OCI-LY7 (cell line): ENCODE measurements around the gene ACOT11. TPM values are rescaled to one million over a fixed set of nuclear protein-coding genes. Genes with fewer than 3 reads are reported as not detected.

ENCODE experiments used
- BruUV-seq: library from RNA; stranded (reverse); fragments of 400-500 nt; replicated peaks from 2 replicates; lab custom pipeline; 2021; lab: Mats Ljungman, UMichigan
- CTCF ChIA-PET: fragments of 300-600 bp; sonication (Branson Sonifier 250); formaldehyde crosslinking; loops from one replicate; lab custom pipeline; 2022; ENCODE audit warnings: antibody characterized with exemption; ENCODE audit not compliant: unreplicated experiment; lab: Charles Lee
- POLR2A ChIA-PET: fragments of 300-600 bp; sonication (Branson Sonifier 250); formaldehyde crosslinking; loops from one replicate; lab custom pipeline; 2022; ENCODE audit warnings: antibody characterized with exemption; lab: Charles Lee
- DNase-seq: peaks from one replicate; pipeline ENCODE4 v3.0.0-alpha.2; 2015; ENCODE audit warnings: low spot score
- H2AFZ ChIP-seq: fragments of 200-600 bp; sonication (generic), shearing (Covaris generic); 2 replicates; pipeline ENCODE4 v1.6.1; 2014; ENCODE audit warnings: mild to moderate bottlenecking, antibody characterized with exemption, low read length, moderate library complexity
- H3K27ac ChIP-seq: fragments of 200-600 bp; sonication (generic); 2 replicates; pipeline ENCODE4 v1.5.1; 2014; ENCODE audit warnings: mixed run types, low read depth, mild to moderate bottlenecking, moderate library complexity, low read length, inconsistent platforms; ENCODE audit not compliant: poor library complexity, severe bottlenecking
- H3K36me3 ChIP-seq: fragments of 200-600 bp; sonication (generic); 2 replicates; pipeline ENCODE4 v1.6.1; 2014; ENCODE audit warnings: mild to moderate bottlenecking, antibody characterized with exemption, low read length, moderate library complexity, mixed read lengths; ENCODE audit not compliant: insufficient read depth
- H3K4me1 ChIP-seq: fragments of 200-600 bp; sonication (generic); 2 replicates; pipeline ENCODE4 v1.5.1; 2014; ENCODE audit warnings: mild to moderate bottlenecking, low read length; ENCODE audit not compliant: insufficient read depth, poor library complexity, severe bottlenecking
- H3K4me2 ChIP-seq: fragments of 200-600 bp; sonication (generic); 2 replicates; pipeline ENCODE4 v1.6.1; 2014; ENCODE audit warnings: mild to moderate bottlenecking, low read length
- H3K4me3 ChIP-seq: fragments of 200-600 bp; sonication (generic); 2 replicates; pipeline ENCODE4 v1.5.1; 2014; ENCODE audit warnings: mild to moderate bottlenecking, low read depth, low read length; ENCODE audit not compliant: poor library complexity, severe bottlenecking
- H3K79me2 ChIP-seq: fragments of 200-600 bp; sonication (generic); 2 replicates; pipeline ENCODE4 v1.6.1; 2016; ENCODE audit warnings: low read depth, mild to moderate bottlenecking, low read length, moderate library complexity, mixed read lengths; ENCODE audit not compliant: insufficient read depth
- H3K9me2 ChIP-seq: fragments of 200-600 bp; sonication (generic); 2 replicates; pipeline ENCODE4 v1.6.1; 2016; ENCODE audit warnings: mild to moderate bottlenecking, low read length, mixed read lengths; ENCODE audit not compliant: insufficient read depth
- H3K9me3 ChIP-seq: fragments of 200-600 bp; sonication (generic); 2 replicates; pipeline ENCODE4 v1.6.1; 2014; ENCODE audit warnings: mild to moderate bottlenecking, mixed run types, low read length, mixed read lengths
- H4K20me1 ChIP-seq: fragments of 200-600 bp; sonication (generic); 2 replicates; pipeline ENCODE4 v1.6.1; 2014; ENCODE audit warnings: mild to moderate bottlenecking, antibody characterized with exemption, low read length, moderate library complexity, mixed read lengths; ENCODE audit not compliant: insufficient read depth
- EZH2phosphoT487 ChIP-seq: fragments of 200-600 bp; sonication (generic); IDR thresholded peaks from 2 replicates; pipeline ENCODE4 v1.6.1; 2018; ENCODE audit warnings: low read depth, borderline replicate concordance, mild to moderate bottlenecking, mixed run types, antibody characterized with exemption, low read length, moderate library complexity, mixed read lengths
- intact Hi-C: fragments of 100-400 bp; cut with micrococcal nuclease; formaldehyde crosslinking; loops from one replicate; pipeline ENCODE4 v1.10.0; 2022; ENCODE audit not compliant: unreplicated experiment
- total RNA-seq, 2 experiments: library from RNA; depleted of rRNA in 1 of 2; stranded (reverse); fragments of >200 nt in 1 of 2; shearing (Covaris generic) in 1 of 2; gene quantifications; 2 replicates each; pipeline ENCODE4 v1.2.3, GENCODE V29; 2014 to 2022
- TF ChIP-seq, protein P1 (sequence below): fragments of 200-600 bp; sonication (generic); conservative IDR thresholded peaks from 2 replicates; pipeline ENCODE4 v1.5.1; 2014; ENCODE audit warnings: mild to moderate bottlenecking, antibody characterized with exemption, low read length, moderate library complexity, mixed read lengths

Gene ACOT11
- total RNA-seq, 2 experiments from 2014 or later: not detected

DNA sequence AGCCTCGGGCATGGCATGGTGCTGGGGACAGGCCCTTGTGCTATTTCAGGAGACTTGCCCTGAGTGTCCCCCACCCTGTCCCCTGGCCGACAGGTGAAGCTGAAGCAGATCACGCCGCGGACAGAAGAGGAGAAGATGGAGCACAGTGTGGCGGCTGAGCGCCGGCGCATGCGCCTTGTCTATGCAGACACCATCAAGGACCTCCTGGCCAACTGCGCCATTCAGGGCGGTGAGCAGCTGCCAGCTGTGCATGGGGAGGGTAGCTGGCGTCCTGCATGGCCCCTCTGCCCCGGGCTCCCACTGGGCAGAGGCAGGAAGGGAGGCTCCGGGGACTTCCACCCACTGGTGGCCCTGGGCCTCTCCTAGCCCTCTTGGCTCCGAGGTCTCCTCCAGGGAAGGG, 46.4 kb downstream of the ACOT11 start:
- Histone ChIP-seq H3K36me3 (no peaks in the 10 kb centered on the region), H3K4me1 (no peaks in the 10 kb centered on the region), H3K4me3 (no peak overlapping the region), H3K4me2 (no peak overlapping the region), H3K27ac (no peak overlapping the region), H4K20me1 (no peaks in the 10 kb centered on the region), H2AFZ (no peak overlapping the region), H3K9me2 (no peaks in the 10 kb centered on the region), H3K79me2 (no peaks in the 10 kb centered on the region), H3K9me3 (no peaks in the 10 kb centered on the region)
- BruUV-seq: no TSS peak
- no peak for DNase-seq
- CTCF ChIA-PET: no interaction called here
- POLR2A ChIA-PET: no interaction called here
- intact Hi-C loops: no loop called here
- TF ChIP-seq, protein P1, sequence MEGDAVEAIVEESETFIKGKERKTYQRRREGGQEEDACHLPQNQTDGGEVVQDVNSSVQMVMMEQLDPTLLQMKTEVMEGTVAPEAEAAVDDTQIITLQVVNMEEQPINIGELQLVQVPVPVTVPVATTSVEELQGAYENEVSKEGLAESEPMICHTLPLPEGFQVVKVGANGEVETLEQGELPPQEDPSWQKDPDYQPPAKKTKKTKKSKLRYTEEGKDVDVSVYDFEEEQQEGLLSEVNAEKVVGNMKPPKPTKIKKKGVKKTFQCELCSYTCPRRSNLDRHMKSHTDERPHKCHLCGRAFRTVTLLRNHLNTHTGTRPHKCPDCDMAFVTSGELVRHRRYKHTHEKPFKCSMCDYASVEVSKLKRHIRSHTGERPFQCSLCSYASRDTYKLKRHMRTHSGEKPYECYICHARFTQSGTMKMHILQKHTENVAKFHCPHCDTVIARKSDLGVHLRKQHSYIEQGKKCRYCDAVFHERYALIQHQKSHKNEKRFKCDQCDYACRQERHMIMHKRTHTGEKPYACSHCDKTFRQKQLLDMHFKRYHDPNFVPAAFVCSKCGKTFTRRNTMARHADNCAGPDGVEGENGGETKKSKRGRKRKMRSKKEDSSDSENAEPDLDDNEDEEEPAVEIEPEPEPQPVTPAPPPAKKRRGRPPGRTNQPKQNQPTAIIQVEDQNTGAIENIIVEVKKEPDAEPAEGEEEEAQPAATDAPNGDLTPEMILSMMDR: no peak
- no peak for TF ChIP-seq EZH2phosphoT487

DNA sequence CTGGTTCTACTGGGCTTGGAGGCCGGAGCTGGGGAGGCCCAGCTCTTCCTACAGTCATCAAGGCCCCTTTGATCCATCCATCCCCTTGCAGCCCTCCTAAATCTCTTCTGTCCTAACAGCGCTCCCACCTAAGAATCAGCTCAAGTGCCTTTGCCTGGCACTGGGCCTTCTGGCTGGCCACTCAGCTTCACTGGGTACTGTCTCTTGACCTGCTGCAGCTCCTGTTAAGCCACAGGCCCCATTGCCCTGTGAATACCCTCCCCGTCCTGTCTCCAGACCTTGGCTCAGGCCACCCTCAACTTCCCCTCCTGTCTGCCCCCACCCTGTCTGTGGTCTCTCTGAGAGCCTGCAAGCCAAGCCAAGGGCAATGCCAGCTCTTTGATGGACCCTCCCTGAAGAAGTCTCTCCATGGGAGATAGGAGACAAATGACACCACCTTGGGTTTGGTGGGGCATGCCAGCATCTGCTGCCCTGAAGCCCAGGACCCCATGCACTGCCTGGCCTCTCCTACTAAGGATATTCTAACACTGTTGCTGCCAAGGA, 48.0 kb downstream of the ACOT11 start:
- ChIA-PET POLR2A (no interaction called here), CTCF (interaction anchor here (0.6 kb wide), 1 partner anchor 12 kb away, joined by 3 read pairs; no protein-coding TSS in a partner anchor)
- Histone ChIP-seq H3K4me3 (no peak overlapping the region), H3K27ac (no peak overlapping the region), H2AFZ (no peak overlapping the region), H4K20me1 (no peaks in the 10 kb centered on the region), H3K79me2 (no peaks in the 10 kb centered on the region), H3K4me2 (no peak overlapping the region), H3K36me3 (no peaks in the 10 kb centered on the region), H3K9me3 (no peaks in the 10 kb centered on the region), H3K4me1 (no peaks in the 10 kb centered on the region), H3K9me2 (no peaks in the 10 kb centered on the region)
- no peak for TF ChIP-seq EZH2phosphoT487
- TF ChIP-seq, protein P1: no peak
- no TSS peak for BruUV-seq
- intact Hi-C loops: no loop called here
- no peak for DNase-seq

DNA sequence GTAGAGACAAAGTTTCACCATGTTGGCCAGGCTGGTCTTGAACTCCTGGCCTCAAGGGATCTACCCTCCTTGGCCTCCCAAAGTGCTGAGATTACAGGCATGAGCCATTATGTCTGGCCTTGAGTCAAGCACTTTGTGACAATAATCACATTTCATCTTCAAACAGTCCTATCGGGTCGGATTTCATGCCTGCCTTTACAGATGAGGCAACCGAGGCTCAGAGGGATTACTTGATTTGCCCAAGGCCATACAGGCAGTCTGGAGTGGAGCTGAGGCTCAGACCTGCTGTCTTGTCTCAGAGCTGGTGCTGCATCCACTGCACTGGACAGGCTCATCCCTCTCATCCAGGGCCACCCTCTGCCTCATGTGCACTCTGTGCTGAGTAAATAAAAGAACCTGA, 48.7 kb downstream of the ACOT11 start:
- DNase-seq: no peak
- no peaks in the 10 kb centered on the region for H3K36me3 ChIP-seq
- H3K27ac ChIP-seq: no peak overlapping the region
- TF ChIP-seq, protein P1: no peak
- no peak for TF ChIP-seq EZH2phosphoT487
- no peaks in the 10 kb centered on the region for H3K79me2 ChIP-seq
- H3K9me3 ChIP-seq: no peaks in the 10 kb centered on the region
- H2AFZ ChIP-seq: no peak overlapping the region
- H3K4me2 ChIP-seq: no peak overlapping the region
- no peaks in the 10 kb centered on the region for H3K9me2 ChIP-seq
- intact Hi-C loops: no loop called here
- H4K20me1 ChIP-seq: no peaks in the 10 kb centered on the region
- no TSS peak for BruUV-seq
- ChIA-PET CTCF (no interaction called here), POLR2A (no interaction called here)
- H3K4me3 ChIP-seq: no peak overlapping the region
- H3K4me1 ChIP-seq: no peaks in the 10 kb centered on the region
